ENCODE measurements around the gene LUZP2. TPM values are rescaled to one million over a fixed set of nuclear protein-coding genes. Genes with fewer than 3 reads are reported as not detected.

The LUZP2 gene
- total RNA-seq, 2 donors from 2014 or later = 2.0 to 2.4 TPM

GRCh38 chr11:24589064-24589463 is 92.2 kb downstream of the LUZP2 start:
- DNase-seq = no peak
- TF ChIP-seq, protein P1, sequence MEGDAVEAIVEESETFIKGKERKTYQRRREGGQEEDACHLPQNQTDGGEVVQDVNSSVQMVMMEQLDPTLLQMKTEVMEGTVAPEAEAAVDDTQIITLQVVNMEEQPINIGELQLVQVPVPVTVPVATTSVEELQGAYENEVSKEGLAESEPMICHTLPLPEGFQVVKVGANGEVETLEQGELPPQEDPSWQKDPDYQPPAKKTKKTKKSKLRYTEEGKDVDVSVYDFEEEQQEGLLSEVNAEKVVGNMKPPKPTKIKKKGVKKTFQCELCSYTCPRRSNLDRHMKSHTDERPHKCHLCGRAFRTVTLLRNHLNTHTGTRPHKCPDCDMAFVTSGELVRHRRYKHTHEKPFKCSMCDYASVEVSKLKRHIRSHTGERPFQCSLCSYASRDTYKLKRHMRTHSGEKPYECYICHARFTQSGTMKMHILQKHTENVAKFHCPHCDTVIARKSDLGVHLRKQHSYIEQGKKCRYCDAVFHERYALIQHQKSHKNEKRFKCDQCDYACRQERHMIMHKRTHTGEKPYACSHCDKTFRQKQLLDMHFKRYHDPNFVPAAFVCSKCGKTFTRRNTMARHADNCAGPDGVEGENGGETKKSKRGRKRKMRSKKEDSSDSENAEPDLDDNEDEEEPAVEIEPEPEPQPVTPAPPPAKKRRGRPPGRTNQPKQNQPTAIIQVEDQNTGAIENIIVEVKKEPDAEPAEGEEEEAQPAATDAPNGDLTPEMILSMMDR (conservative IDR thresholded peaks at IDR 0.05) = no peak
- no peaks in the 10 kb centered on the region for H3K9me3 Mint-ChIP-seq
- no peak overlapping the region for H3K27ac ChIP-seq (ENCODE audit: low read depth, low read length)
- H3K4me3 Mint-ChIP-seq = no peak overlapping the region
- 83% methylated on average over 1 of the region's 1 CpG; no CpG with 5 or more reads in 1 of the 2 experiments for WGBS, 2 experiments (ENCODE audit: insufficient coverage in 1 of 2, insufficient read length in 1 of 2)
- H3K36me3 Mint-ChIP-seq (ENCODE audit: low read depth) = no peaks in the 10 kb centered on the region
- no peak overlapping the region for H3K9ac ChIP-seq (ENCODE audit: extremely low read depth, low read length, poor library complexity, severe bottlenecking)
- no peak overlapping the region for H3K27ac Mint-ChIP-seq
- no peaks in the 10 kb centered on the region for H3K4me1 ChIP-seq (ENCODE audit: control insufficient read depth, insufficient read depth, low read length)
- no peak overlapping the region for H3K4me3 ChIP-seq (ENCODE audit: low read length)
- H3K36me3 ChIP-seq (ENCODE audit: control insufficient read depth, insufficient read depth, low read length) = no peaks in the 10 kb centered on the region
- H3K4me1 Mint-ChIP-seq = no peaks in the 10 kb centered on the region
- H3K27me3 ChIP-seq (ENCODE audit: control insufficient read depth, insufficient read depth, low read length, poor library complexity, severe bottlenecking) = no peaks in the 10 kb centered on the region
- H3K27me3 Mint-ChIP-seq (ENCODE audit: insufficient read depth) = no peaks in the 10 kb centered on the region
- H3K9me3 ChIP-seq (ENCODE audit: control insufficient read depth, low read length) = no peaks in the 10 kb centered on the region

- no peak overlapping the region for H3K4me3 Mint-ChIP-seq
- no peaks in the 10 kb centered on the region for H3K36me3 Mint-ChIP-seq (ENCODE audit: low read depth)
- no peak overlapping the region for H3K27ac Mint-ChIP-seq
- Histone ChIP-seq H3K4me3 (ENCODE audit: low read length) (no peak overlapping the region), H3K9ac (ENCODE audit: extremely low read depth, low read length, poor library complexity, severe bottlenecking) (no peak overlapping the region), H3K27me3 (ENCODE audit: control insufficient read depth, insufficient read depth, low read length, poor library complexity, severe bottlenecking) (no peaks in the 10 kb centered on the region), H3K27ac (ENCODE audit: low read depth, low read length) (no peak overlapping the region), H3K4me1 (ENCODE audit: control insufficient read depth, insufficient read depth, low read length) (no peaks in the 10 kb centered on the region), H3K9me3 (ENCODE audit: control insufficient read depth, low read length) (no peaks in the 10 kb centered on the region), H3K36me3 (ENCODE audit: control insufficient read depth, insufficient read depth, low read length) (no peaks in the 10 kb centered on the region)
- no peaks in the 10 kb centered on the region for H3K4me1 Mint-ChIP-seq
- H3K9me3 Mint-ChIP-seq = no peaks in the 10 kb centered on the region
- TF ChIP-seq, protein P1 (conservative IDR thresholded peaks at IDR 0.05) = no peak
- no peak for DNase-seq
- WGBS, 2 experiments (ENCODE audit: insufficient coverage in 1 of 2, insufficient read length in 1 of 2) = 64% methylated on average over 1 of the region's 2 CpGs; no CpG with 5 or more reads in 1 of the 2 experiments
- H3K27me3 Mint-ChIP-seq (ENCODE audit: insufficient read depth) = no peaks in the 10 kb centered on the region
These were observed 94.4 kb downstream of the LUZP2 start for GRCh38 chr11:24591283-24591682.

DNA sequence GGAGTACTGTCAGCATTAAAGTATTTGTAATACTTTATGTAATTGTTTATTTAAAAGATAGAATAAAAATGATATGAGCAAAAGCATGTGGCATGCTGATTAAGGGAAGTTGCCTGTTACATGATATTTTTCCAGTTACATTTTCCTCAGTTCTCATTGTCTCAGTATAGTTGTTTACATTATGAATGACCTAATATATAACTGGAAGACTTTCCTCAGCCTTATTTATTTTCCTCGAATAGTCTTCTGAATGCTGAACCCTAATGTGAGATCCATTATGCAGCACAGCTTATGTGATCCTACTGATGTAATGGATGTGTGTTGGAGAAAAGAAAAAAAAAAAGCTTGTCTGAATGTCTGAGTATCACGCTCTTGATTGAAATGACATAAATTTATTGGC is 95.5 kb downstream of the LUZP2 start:
- Mint-ChIP-seq H3K27ac (no peak overlapping the region), H3K4me3 (no peak overlapping the region), H3K9me3 (no peaks in the 10 kb centered on the region), H3K4me1 (no peaks in the 10 kb centered on the region), H3K27me3 (ENCODE audit: insufficient read depth) (no peaks in the 10 kb centered on the region), H3K36me3 (ENCODE audit: low read depth) (no peaks in the 10 kb centered on the region)
- no peaks in the 10 kb centered on the region for H3K36me3 ChIP-seq (ENCODE audit: control insufficient read depth, insufficient read depth, low read length)
- H3K4me1 ChIP-seq (ENCODE audit: control insufficient read depth, insufficient read depth, low read length) = no peaks in the 10 kb centered on the region
- 100% methylated on average over 2 of the region's 2 CpGs; no CpG with 5 or more reads in 1 of the 2 experiments for WGBS, 2 experiments (ENCODE audit: insufficient coverage in 1 of 2, insufficient read length in 1 of 2)
- no peak overlapping the region for H3K27ac ChIP-seq (ENCODE audit: low read depth, low read length)
- TF ChIP-seq, protein P1 (conservative IDR thresholded peaks at IDR 0.05) = no peak
- no peak for DNase-seq
- H3K4me3 ChIP-seq (ENCODE audit: low read length) = no peak overlapping the region
- no peaks in the 10 kb centered on the region for H3K27me3 ChIP-seq (ENCODE audit: control insufficient read depth, insufficient read depth, low read length, poor library complexity, severe bottlenecking)
- H3K9me3 ChIP-seq (ENCODE audit: control insufficient read depth, low read length) = no peaks in the 10 kb centered on the region
- H3K9ac ChIP-seq (ENCODE audit: extremely low read depth, low read length, poor library complexity, severe bottlenecking) = no peak overlapping the region

All from endodermal cell (in vitro differentiated cells).